ENCODE results near the gene UBC. TPM values are rescaled to one million over a fixed set of nuclear protein-coding genes. Genes with fewer than 3 reads are reported as not detected.

UBC gene
- 1,081 and 1,595 TPM in 2 replicates for total RNA-seq

DNA sequence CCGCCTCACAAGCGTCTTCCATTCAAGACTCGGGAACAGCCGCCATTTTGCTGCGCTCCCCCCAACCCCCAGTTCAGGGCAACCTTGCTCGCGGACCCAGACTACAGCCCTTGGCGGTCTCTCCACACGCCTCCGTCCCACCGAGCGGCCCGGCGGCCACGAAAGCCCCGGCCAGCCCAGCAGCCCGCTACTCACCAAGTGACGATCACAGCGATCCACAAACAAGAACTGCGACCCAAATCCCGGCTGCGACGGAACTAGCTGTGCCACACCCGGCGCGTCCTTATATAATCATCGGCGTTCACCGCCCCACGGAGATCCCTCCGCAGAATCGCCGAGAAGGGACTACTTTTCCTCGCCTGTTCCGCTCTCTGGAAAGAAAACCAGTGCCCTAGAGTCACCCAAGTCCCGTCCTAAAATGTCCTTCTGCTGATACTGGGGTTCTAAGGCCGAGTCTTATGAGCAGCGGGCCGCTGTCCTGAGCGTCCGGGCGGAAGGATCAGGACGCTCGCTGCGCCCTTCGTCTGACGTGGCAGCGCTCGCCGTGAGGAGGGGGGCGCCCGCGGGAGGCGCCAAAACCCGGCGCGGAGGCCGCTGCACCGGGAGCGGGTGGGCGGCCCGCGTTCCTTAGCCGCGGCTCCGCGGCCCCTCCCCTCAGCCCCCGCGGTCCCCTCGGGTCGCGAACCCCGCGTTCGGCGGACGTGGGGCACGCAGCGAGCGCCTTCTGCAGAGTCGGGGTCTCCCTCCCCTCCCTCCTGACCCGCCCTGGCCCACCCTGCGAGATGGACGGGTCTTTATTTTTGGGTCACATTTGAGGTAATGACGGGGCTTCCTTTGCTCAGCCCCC, at the start of gene UBC:
UBC (minus strand) TSS at position 259 of the 847 bp plus-strand sequence. CDS start 879 bp downstream, outside the sequence.
- DNase-seq (ENCODE audit: low read depth in 2 of 2) = peak; percentile 97

DNA sequence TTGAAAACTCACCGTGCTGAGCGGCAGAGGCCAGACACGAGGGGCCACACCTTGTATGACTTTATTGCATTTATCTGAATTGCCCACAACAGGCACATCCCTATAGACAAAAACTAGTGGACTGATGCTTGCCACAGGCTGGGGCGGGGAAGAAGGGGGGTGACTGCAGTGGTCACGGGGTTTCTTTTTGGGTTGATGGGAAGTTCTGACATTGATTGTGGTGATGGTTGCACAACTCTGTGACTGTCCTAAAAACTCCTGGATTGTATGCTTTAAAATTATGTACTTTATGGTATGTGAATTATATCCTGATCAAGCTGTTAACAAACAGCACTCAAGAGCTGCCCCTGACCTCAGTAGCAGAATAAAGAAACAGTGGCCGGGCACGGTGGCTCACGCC, 48.8 kb upstream of the UBC start:
- no peak for DNase-seq (ENCODE audit: low read depth in 2 of 2)

DNA sequence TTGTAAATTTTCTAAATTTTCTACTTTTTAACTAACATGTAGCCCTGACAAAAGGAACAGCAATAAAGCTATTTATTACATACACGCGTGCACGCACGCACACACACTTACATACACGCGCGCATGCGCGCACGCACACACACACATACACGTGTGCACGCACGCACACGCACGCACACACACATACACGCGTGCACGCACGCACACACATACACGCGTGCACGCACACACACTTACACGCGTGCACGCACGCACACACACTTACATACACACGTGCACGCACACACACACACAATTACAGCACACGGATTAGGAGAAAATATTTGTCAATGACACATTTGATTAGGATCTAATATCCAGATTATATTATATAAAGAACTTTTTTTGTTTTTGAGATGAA, 46.6 kb upstream of the UBC start:
- DNase-seq (ENCODE audit: low read depth in 2 of 2) = no peak

- no peak for DNase-seq (ENCODE audit: low read depth in 2 of 2)
These were observed 42.1 kb upstream of the UBC start for GRCh38 chr12:124956571-124956970.

DNA sequence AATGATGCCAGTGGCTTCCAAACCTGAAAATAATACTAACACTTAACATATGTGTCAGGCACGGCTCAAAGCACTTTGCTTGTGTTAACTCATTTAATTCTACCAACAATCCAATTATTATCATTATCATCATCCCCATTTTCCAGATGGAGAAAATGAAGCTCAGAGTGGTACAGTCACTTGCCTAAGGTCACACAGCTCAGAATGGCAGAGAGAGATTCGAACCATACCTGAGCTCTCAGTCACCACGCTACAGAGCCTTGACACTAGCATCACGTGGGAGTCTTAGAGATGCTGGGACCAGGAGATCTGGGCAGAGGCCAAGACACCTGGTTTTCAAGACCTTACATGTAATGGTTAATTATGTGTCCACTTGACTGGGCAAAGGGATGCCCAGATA, 40.3 kb upstream of the UBC start:
- DNase-seq (ENCODE audit: low read depth in 2 of 2) = no peak

GRCh38 chr12:124953689-124954405, 39.4 kb upstream of the UBC start:
- DNase-seq (ENCODE audit: low read depth in 2 of 2) = no peak

- DNase-seq (ENCODE audit: low read depth in 2 of 2) = no peak
These were observed 38.4 kb upstream of the UBC start for GRCh38 chr12:124952801-124953200.

DNA sequence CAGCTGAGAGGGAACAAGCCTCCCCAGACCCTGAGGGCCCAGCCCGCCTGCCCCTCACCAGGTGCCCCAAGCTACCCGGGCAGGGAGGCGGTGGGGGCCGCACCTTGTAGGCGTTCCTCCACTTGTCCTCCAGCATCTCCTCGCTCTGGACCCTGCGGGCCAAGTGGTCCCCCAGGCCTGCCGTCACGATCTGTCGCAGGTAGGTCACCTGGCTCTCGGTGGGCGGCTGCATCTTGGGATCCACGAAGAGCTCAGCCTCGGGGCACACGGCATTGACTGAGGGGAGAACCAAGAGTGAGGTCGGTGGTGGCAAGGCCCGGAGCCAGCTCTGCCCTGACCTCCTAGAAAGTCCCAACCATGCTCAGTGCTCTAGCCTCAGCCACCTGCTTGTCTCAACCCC, 37.8 kb upstream of the UBC start:
- DNase-seq (ENCODE audit: low read depth in 2 of 2) = no peak

GRCh38 chr12:124949779-124950728, 35.6 kb upstream of the UBC start:
- no peak for DNase-seq (ENCODE audit: low read depth in 2 of 2)

DNA sequence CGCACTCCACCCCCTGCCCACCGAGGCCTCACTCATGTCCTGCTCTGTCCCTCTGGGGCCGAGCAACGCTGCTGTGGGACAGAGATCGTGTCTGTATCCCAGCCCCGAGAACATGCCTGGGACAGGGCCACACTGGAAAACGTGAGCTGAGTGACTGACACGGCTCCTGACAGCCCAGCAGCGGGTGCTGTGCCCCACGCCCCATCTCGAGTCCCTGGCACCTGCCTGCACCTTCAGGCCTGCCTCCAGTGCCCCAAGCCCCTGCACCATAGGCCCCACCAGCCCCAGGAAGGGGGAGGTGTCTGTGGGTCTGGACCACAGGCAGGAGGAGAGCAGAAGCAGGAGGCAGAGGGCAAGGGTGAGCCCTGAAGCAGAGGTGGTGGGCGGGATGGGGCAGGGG, 34.6 kb upstream of the UBC start:
- DNase-seq (ENCODE audit: low read depth in 2 of 2) = no peak

- no peak for DNase-seq (ENCODE audit: low read depth in 2 of 2)
These were observed 33.3 kb upstream of the UBC start for GRCh38 chr12:124947561-124948398.

DNA sequence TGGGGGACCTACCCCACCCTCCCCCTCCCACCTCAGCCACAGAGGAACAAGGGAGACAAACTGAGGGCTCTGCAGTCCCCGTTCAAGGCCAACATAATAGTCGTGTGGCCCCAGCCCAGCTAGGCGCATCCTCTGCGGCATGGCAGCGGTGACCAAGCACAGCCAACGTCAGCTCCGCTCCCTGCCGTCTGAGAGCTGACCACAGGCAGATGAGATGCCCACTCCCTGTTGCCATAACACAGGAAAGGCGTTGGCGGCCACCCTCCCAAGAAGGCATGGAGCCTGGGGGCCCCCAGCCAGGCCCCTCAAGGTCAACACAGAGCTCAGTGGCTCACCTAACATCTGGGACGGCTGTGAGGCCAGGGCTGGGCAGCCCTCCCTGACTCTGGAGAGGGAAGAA, 32.6 kb upstream of the UBC start:
- no peak for DNase-seq (ENCODE audit: low read depth in 2 of 2)

DNA sequence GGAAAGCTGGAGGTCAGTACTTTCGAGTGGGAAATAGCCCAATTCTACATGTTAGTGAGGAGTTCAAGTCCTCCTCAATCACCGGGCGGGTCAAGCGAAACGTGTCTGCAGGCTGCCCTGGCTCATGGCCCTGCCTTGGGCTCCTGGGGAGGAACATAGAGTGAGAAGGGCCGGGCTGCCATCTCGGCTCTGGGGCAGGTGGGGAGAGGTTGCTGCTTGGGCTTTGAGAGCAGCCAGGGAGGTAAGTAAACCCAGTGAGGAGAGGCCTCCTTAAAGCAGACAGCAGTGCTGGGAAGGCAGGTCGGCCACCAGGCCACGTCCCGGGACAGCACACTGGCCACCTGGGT, 32.0 kb upstream of the UBC start:
- DNase-seq (ENCODE audit: low read depth in 2 of 2) = no peak

GRCh38 chr12:124941170-124941527, 26.7 kb upstream of the UBC start:
- no peak for DNase-seq (ENCODE audit: low read depth in 2 of 2)

GRCh38 chr12:124940393-124941169, 26.1 kb upstream of the UBC start:
- peak; percentile 71 to 90 for DNase-seq (ENCODE audit: low read depth in 2 of 2)

DNA sequence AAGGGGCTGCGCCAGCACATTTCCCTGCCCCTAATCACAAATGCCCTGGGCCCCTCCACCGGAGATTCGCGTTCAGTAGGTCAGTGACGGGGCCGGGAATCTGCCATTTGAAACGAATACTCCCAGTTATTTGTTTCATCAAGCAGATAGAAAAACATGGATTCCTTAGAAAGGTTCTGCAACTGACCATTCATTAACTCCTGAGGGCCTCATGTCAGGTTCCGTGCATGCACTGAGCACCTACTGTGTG, 25.6 kb upstream of the UBC start:
- DNase-seq (ENCODE audit: low read depth in 2 of 2) = no peak

DNA sequence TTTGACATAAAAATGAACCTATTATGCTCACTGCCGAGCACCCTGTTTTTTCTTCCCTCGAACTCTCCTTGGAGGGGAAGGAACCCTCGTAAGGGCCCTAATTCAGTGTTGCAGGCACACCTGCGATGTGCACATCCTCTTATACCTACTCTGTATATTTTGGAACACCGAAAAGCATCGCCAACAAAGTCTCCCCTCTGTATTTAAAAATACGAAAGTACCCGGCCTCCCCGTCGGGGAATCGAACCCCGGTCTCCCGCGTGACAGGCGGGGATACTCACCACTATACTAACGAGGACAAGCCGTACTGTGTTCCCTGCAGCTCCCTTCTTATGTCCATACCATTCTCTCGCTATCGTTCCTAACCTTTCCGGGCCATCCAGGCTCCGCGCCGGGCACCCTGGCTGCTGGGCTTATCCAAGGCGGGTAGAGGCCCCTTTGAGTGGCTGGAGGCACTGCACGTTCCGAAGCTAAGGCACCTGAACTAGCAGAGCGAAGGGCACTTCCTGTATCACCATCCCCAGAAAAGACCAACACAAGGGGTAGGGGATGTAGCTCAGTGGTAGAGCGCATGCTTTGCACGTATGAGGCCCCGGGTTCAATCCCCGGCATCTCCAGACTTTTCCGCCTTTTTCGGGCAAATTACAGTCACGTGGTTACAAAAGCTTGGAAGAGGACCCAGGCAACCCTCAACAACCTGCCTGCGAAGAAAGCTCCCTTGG, 25.1 kb upstream of the UBC start:
- peak; percentile 85 to 88 for DNase-seq (ENCODE audit: low read depth in 2 of 2)

- peak; percentile 84 to 97 for DNase-seq (ENCODE audit: low read depth in 2 of 2)
These were observed 24.6 kb upstream of the UBC start for GRCh38 chr12:124939079-124939420.

- DNase-seq (ENCODE audit: low read depth in 2 of 2) = peak; percentile 65 to 74
These were observed 24.1 kb upstream of the UBC start for GRCh38 chr12:124938587-124938986.

DNA sequence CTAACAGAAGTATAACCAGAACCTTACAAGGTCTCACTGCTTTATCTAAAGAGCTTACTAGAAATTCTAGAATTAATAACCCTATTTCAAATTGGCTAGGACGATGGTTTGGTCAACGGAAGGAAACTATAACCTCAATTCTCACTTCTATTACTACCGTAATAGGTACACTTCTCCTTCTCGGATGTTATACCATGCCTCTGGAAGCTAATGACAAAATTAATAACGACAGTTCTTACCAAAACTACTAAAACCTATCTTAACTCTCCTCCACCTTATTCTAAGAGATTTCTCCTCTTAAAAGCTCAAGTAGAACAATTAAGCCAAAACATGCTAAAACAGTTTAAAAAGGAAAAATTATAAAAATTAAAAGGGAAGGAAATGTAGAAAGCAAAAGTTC, 23.7 kb upstream of the UBC start:
- DNase-seq (ENCODE audit: low read depth in 2 of 2) = no peak
